Fibroblast of villous mesenchyme (primary cell): Measurements from ENCODE around the gene ACTA1. TPM values are rescaled to one million over a fixed set of nuclear protein-coding genes. Genes with fewer than 3 reads are reported as not detected.
A peak's percentile ranks its signal among the peaks of the same experiment; 100 is the strongest.

Source experiments
- DNase-seq: peaks from one replicate; pipeline ENCODE4 v3.0.0-alpha.2; 2010; ENCODE audit warnings: low read depth
- H3K4me3 ChIP-seq: 2 replicates; pipeline ENCODE4 v1.5.1; 2011; ENCODE audit warnings: low read depth, mild to moderate bottlenecking, low read length
- total RNA-seq: library from RNA; depleted of rRNA; stranded (reverse); fragments of >200 nt; gene quantifications from 2 replicates; pipeline ENCODE4 v1.2.3, GENCODE V29; 2012
- TF ChIP-seq, protein P1 (sequence below): IDR thresholded peaks from 2 replicates; pipeline ENCODE4 v1.5.1; 2012; ENCODE audit warnings: low read depth, mild to moderate bottlenecking, low read length; ENCODE audit not compliant: insufficient read depth

The ACTA1 gene
- total RNA-seq, 1 donor, result not detected

DNA sequence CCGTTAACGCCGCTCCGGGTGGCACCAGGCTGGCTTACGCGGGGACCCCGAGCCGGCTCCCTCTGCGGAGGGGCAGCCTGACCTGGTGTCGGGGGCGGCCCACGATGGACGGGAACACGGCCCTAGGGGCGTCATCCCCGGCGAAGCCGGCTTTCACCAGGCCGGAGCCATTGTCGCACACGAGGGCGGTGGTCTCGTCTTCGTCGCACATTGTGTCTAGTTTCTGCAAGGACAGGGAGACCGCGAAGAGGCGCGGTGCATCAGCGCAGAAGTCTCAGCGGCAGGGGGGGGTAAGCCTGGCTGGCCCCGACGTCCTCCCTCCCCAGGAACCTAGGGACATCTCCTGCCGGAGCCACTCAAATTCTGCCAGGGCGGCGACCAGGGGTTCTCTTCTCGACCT lies 989 bp downstream of the ACTA1 start:
- DNase-seq, result no peak
- H3K4me3 ChIP-seq, result no peak overlapping the region
- TF ChIP-seq, protein P1, sequence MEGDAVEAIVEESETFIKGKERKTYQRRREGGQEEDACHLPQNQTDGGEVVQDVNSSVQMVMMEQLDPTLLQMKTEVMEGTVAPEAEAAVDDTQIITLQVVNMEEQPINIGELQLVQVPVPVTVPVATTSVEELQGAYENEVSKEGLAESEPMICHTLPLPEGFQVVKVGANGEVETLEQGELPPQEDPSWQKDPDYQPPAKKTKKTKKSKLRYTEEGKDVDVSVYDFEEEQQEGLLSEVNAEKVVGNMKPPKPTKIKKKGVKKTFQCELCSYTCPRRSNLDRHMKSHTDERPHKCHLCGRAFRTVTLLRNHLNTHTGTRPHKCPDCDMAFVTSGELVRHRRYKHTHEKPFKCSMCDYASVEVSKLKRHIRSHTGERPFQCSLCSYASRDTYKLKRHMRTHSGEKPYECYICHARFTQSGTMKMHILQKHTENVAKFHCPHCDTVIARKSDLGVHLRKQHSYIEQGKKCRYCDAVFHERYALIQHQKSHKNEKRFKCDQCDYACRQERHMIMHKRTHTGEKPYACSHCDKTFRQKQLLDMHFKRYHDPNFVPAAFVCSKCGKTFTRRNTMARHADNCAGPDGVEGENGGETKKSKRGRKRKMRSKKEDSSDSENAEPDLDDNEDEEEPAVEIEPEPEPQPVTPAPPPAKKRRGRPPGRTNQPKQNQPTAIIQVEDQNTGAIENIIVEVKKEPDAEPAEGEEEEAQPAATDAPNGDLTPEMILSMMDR, result no peak

DNA sequence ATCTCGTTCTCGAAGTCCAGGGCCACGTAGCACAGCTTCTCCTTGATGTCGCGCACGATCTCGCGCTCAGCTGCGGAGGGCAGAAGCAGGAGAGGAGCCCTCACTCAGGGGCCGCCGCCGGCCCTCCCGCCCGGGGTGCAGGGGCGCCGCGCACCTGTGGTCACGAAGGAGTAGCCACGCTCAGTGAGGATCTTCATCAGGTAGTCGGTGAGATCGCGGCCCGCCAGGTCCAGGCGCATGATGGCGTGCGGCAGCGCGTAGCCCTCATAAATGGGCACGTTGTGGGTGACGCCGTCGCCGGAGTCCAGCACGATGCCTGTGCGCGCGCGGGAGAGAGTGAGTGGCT lies 1.8 kb downstream of the ACTA1 start:
- no peak for DNase-seq
- TF ChIP-seq, protein P1, result no peak
- H3K4me3 ChIP-seq, result no peak overlapping the region

DNA sequence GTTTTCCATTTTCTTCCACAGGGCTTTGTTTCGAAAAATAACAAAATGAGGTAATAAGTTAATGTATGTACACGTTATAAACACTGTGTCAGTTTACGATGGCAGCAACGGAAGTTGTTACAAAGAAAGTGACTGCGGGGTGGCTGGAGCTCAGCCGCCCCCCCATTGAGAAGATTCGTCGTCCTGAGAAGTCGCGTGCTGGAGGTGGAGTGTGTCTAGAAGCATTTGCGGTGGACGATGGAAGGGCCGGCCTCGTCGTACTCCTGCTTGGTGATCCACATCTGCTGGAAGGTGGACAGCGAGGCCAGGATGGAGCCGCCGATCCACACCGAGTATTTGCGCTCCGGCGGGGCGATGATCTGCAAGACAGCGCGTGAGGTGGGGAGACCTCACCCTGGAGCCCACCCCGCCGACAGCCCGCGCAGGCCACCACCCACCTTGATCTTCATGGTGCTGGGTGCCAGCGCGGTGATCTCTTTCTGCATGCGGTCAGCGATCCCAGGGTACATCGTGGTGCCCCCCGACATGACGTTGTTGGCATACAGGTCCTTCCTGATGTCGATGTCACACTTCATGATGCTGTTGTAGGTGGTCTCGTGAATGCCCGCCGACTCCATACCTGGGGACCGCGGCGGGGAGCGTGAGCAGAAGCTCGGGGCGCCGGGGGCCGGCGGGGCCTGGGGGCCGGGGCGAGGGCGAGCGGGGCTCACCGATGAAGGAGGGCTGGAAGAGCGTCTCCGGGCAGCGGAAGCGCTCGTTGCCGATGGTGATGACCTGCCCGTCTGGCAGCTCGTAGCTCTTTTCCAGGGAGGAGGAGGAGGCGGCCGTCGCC lies 2.4 kb downstream of the ACTA1 start:
- no peak overlapping the region for H3K4me3 ChIP-seq
- no peak for DNase-seq
- TF ChIP-seq, protein P1, result no peak

DNA sequence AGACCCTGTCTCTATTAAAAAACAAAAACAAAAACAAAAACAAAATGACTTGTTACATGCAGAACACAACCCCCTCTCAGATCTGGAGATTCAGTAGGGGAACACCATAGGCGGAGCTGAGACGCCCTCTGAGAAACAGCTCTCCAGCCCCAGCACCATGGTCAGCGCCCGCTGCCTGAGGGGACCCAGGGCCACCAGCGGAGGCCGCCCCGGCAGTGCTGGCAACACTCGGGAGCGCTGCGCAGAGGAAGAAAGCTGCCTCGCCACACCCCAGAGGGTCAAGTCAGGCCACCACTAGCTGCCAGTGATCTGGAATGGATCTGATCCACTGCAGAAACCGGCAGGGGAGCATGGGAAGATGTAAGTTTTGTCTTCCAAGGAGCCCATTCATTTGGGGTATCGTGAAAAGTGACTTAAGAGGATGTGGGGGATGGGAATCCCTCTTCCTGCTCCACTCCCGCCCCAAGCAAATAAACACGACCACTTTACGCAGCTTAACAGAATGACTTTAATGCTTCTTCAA lies 3.1 kb downstream of the ACTA1 start:
- DNase-seq, result peak; percentile 51
- H3K4me3 ChIP-seq, result no peak overlapping the region
- TF ChIP-seq, protein P1, result peak; percentile 17

DNA sequence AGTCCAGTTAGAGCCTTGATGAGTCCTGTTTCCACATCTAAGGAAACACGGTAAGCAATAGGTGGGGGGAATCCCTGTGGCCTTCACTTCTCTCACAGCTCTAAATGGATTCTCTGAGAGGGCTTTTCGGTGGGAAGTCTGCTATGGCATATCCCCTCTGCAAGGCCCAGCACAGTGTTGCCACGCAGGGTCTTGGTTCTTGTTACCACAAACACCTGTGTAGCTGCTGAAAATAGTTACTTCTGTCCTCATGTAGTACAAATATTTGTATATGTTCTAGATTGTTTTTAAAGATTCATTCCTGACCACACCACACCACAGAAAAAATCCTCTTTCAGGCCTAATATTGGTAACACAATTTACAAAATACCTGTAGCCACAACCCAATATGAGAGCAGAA lies 5.6 kb downstream of the ACTA1 start:
- no peak overlapping the region for H3K4me3 ChIP-seq
- no peak for DNase-seq
- TF ChIP-seq, protein P1, result no peak

DNA sequence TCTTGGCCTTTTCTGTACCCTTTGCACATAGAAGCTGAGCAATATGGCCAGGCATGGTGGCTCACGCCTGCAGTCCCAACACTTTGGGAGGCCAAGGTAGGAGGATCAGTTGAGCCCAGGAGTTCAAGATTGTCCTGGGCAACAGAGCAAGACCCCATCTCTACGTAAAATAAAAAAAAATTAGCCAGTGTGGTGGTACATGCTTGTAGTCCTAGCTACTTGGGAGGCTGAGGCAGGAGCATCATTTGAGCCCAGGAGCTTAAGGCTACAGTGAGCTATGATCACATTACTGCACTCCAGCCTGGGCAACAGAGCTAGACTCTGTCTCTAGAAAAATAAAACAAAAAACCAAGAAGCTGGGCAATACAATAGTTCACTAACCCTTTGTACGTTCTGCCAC lies 6.3 kb downstream of the ACTA1 start:
- TF ChIP-seq, protein P1, result no peak
- no peak overlapping the region for H3K4me3 ChIP-seq
- DNase-seq, result no peak
